HepG2 (cell line): ENCODE data around the gene EFNA4. TPM values are rescaled to one million over a fixed set of nuclear protein-coding genes. Genes with fewer than 3 reads are reported as not detected.

Source experiments
- ATAC-seq: fragments of 200-7000 bp; cut with Tn5 transposase; 3 replicates; pipeline ENCODE4 v1.9.1; 2020; ENCODE audit warnings: mild to moderate bottlenecking, moderate library complexity
- BruUV-seq: library from RNA; stranded (reverse); fragments of 400-500 nt; replicated peaks from 2 replicates; lab custom pipeline; 2021; lab: Mats Ljungman, UMichigan
- CTCF ChIA-PET: fragments of 300-600 bp; formaldehyde crosslinking; extraction: SDS; loops from one replicate; lab custom pipeline; 2021; ENCODE audit warnings: low total read pairs, inconsistent platforms, low intra/inter-chr PET ratio; lab: Yijun Ruan, JAX
- POLR2A ChIA-PET: fragments of 350-600 bp; sonication (Branson Sonifier 250); formaldehyde crosslinking; loops from one replicate; lab custom pipeline; 2020; ENCODE audit warnings: antibody characterized with exemption, inconsistent platforms; lab: Yijun Ruan, JAX
- DNase-seq: peaks from one replicate; pipeline ENCODE4 v3.0.0-alpha.2; 2015; ENCODE audit warnings: low spot score
- FAIRE-seq: peaks from 3 replicates; lab custom pipeline; 2011; peaks lifted over from hg19 to GRCh38; lab: Jason Lieb, UNC
- H2AFZ ChIP-seq: one replicate; pipeline ENCODE4 v1.6.1; 2011; ENCODE audit warnings: low read length, inconsistent platforms
- H3K27ac ChIP-seq: fragments of 300-600 bp; 3 replicates; pipeline ENCODE4 v1.8.0; 2011; ENCODE audit warnings: mixed run types, mild to moderate bottlenecking, mixed read lengths, low read length, inconsistent platforms; ENCODE audit not compliant: insufficient read depth; ENCODE audit errors: extremely low read length
- H3K27me3 ChIP-seq, 2 experiments: fragments of 200-600 bp in 1 of 2; 2 replicates in 1 of 2; 3 replicates in 1 of 2; pipeline versions ENCODE4 v1.6.0 to v1.8.0; 2011; ENCODE audit warnings: low read length in 2 of 2, mild to moderate bottlenecking in 2 of 2, moderate library complexity in 2 of 2, inconsistent platforms in 1 of 2; ENCODE audit not compliant: insufficient read depth in 2 of 2, control insufficient read depth in 1 of 2
- H3K36me3 ChIP-seq, 2 experiments: fragments of 200-600 bp in 1 of 2; replicated peaks in 1 of 2; 2 replicates in 1 of 2; 3 replicates in 1 of 2; pipeline versions ENCODE4 v1.5.1 to v1.8.0; 2011; ENCODE audit warnings: low read length in 2 of 2, inconsistent platforms in 1 of 2; ENCODE audit not compliant: insufficient read depth in 2 of 2, control insufficient read depth in 1 of 2
- H3K4me1 ChIP-seq: 2 replicates; pipeline ENCODE4 v1.5.1; 2012; ENCODE audit warnings: low read length, inconsistent platforms; ENCODE audit not compliant: insufficient read depth
- H3K4me2 ChIP-seq: 2 replicates; pipeline ENCODE4 v1.6.0; 2011; ENCODE audit warnings: low read depth, low read length, inconsistent platforms
- H3K4me3 ChIP-seq, 3 experiments: fragments of 200-600 bp in 1 of 3; sonication (generic), shearing (Covaris generic) in 1 of 3; replicated peaks in 1 of 3; 2 replicates each; pipeline ENCODE4 v1.5.1; 2011 to 2016; ENCODE audit warnings: low read length in 3 of 3, inconsistent platforms in 2 of 3, low read depth in 2 of 3, mild to moderate bottlenecking in 2 of 3, control low read depth in 1 of 3, mixed read lengths in 1 of 3; ENCODE audit not compliant: insufficient read depth in 1 of 3
- H3K79me2 ChIP-seq: one replicate; pipeline ENCODE4 v1.6.1; 2011; ENCODE audit warnings: low read length, inconsistent platforms; ENCODE audit not compliant: insufficient read depth
- H3K9ac ChIP-seq: 2 replicates; pipeline ENCODE4 v1.6.0; 2011; ENCODE audit warnings: mild to moderate bottlenecking, low read depth, low read length, inconsistent platforms; ENCODE audit not compliant: insufficient read depth
- H3K9me3 ChIP-seq: 2 replicates; pipeline ENCODE4 v1.5.1; 2012; ENCODE audit warnings: mild to moderate bottlenecking, low read length
- H4K20me1 ChIP-seq: 2 replicates; pipeline ENCODE4 v1.6.0; 2011; ENCODE audit warnings: inconsistent platforms, mild to moderate bottlenecking, low read length, moderate library complexity; ENCODE audit not compliant: insufficient read depth
- NKX3-1 ChIP-seq: sonication (generic); formaldehyde crosslinking; IDR thresholded peaks from 2 replicates; pipeline ENCODE4 v1.5.0; 2020; ENCODE audit warnings: missing genetic modification reagents
- STAG1 ChIP-seq: sonication (generic); formaldehyde crosslinking; IDR thresholded peaks from 2 replicates; pipeline ENCODE4 v1.4.0; 2020; ENCODE audit warnings: missing genetic modification reagents
- WGBS: methylation state at CpG from one replicate; pipeline ENCODE4 v1.1.6; 2017; ENCODE audit warnings: low lambda C conversion rate; 5-methylcytosine and 5-hydroxymethylcytosine counted together
- in situ Hi-C: cut with HindIII; loops from 2 replicates; pipeline ENCODE4 v1.10.0; 2017; ENCODE audit warnings: low pct_unique_long_range_greater_than_20kb; ENCODE audit not compliant: extremely low pct_ligation_motif_present
- intact Hi-C: fragments of 100-400 bp; cut with micrococcal nuclease; formaldehyde crosslinking; loops from one replicate; pipeline ENCODE4 v1.10.0; 2022; ENCODE audit not compliant: unreplicated experiment
- polyA plus RNA-seq, 8 experiments: library from polyadenylated mRNA; depleted of rRNA in 3 of 8; stranded (reverse) in 7 of 8; unstranded in 1 of 8; fragments of >200 nt; fragmentation: Illumina TruSeq in 4 of 8; extraction: Trizol in 4 of 8; gene quantifications; 2 replicates each; pipeline versions ENCODE4 v1.2.1 to v1.2.3, GENCODE V29; 2011 to 2016; ENCODE audit warnings: low read depth in 4 of 8, missing spikeins in 1 of 8, mixed read lengths in 1 of 8; ENCODE audit not compliant: insufficient read depth in 1 of 8
- total RNA-seq, 5 experiments: library from RNA; depleted of rRNA; stranded (reverse); fragments of >200 nt; fragmentation: Illumina TruSeq; extraction: Trizol; gene quantifications; 2 replicates each; pipeline ENCODE4 v1.2.3, GENCODE V29; 2016; ENCODE audit warnings: low read depth in 1 of 5
- TF ChIP-seq, protein P1 (sequence below): sonication (generic); formaldehyde crosslinking; IDR thresholded peaks from 2 replicates; pipeline ENCODE4 v1.5.0; 2020; ENCODE audit warnings: mild to moderate bottlenecking, missing genetic modification reagents, moderate library complexity

The EFNA4 gene
- total and polyA plus RNA-seq, 2 of the 13 experiments (the other 11 are each of a cell fraction or from before 2014, with no cell fraction given): 12.0 to 17.2 TPM

- H3K36me3 ChIP-seq: no peaks in the 10 kb centered on the region
- no peak overlapping the region for H3K27ac ChIP-seq
- H3K27me3 ChIP-seq: peaks cover 12 to 23% of the 10 kb centered on the region in 2 experiments
- no TSS peak for BruUV-seq
- FAIRE-seq: no peak
- H3K79me2 ChIP-seq: no peaks in the 10 kb centered on the region
- H3K4me3 ChIP-seq: peak overlapping the region in 1 of 3 experiments; percentile 89; a peak in 1 of 6 replicates
- 37% methylated on average over 8 of the region's 8 CpGs for WGBS
- CTCF ChIA-PET: interaction anchor here (2.0 kb wide), 1 partner anchor 81 kb away, joined by 7 read pairs; no protein-coding TSS in a partner anchor
- H2AFZ ChIP-seq: no peak overlapping the region
- H3K9me3 ChIP-seq: no peaks in the 10 kb centered on the region
- in situ Hi-C loops: no loop called here
- H3K4me2 ChIP-seq: peak overlapping the region; percentile 98; the same call in 1 of the 2 replicates
- intact Hi-C loops: loop anchor here (10.0 kb wide), 1 partner anchor 182 kb away; no protein-coding TSS in a partner anchor
- POLR2A ChIA-PET: no interaction called here
- no peaks in the 10 kb centered on the region for H4K20me1 ChIP-seq
- no peak for ATAC-seq
- DNase-seq: no peak
- TF ChIP-seq NKX3-1 (CRISPR knock-in tag): no peak
- 0 out of 2 replicates have a peak, but pooled peaks have one; percentile 9 for TF ChIP-seq STAG1 (CRISPR knock-in tag)
- TF ChIP-seq, protein P1, sequence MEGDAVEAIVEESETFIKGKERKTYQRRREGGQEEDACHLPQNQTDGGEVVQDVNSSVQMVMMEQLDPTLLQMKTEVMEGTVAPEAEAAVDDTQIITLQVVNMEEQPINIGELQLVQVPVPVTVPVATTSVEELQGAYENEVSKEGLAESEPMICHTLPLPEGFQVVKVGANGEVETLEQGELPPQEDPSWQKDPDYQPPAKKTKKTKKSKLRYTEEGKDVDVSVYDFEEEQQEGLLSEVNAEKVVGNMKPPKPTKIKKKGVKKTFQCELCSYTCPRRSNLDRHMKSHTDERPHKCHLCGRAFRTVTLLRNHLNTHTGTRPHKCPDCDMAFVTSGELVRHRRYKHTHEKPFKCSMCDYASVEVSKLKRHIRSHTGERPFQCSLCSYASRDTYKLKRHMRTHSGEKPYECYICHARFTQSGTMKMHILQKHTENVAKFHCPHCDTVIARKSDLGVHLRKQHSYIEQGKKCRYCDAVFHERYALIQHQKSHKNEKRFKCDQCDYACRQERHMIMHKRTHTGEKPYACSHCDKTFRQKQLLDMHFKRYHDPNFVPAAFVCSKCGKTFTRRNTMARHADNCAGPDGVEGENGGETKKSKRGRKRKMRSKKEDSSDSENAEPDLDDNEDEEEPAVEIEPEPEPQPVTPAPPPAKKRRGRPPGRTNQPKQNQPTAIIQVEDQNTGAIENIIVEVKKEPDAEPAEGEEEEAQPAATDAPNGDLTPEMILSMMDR (CRISPR knock-in tag): peak; percentile 48
- peaks cover 79% of the 10 kb centered on the region for H3K4me1 ChIP-seq
- H3K9ac ChIP-seq: no peak overlapping the region
Observed at GRCh38 chr1:155086856-155087535, 23.5 kb downstream of the EFNA4 start.
